Parathyroid adenoma (tissue), 2 donors: Measurements from ENCODE around the gene RAD51AP2.

Experiments used
- H2AFZ ChIP-seq: fragments of 300-600 bp; sonication (generic); one replicate; pipeline ENCODE4 v1.7.0; 2017; ENCODE audit warnings: antibody characterized with exemption, mild to moderate bottlenecking
- H3K27ac ChIP-seq: fragments of 300-600 bp; sonication (generic); one replicate; pipeline ENCODE4 v1.7.0; 2017
- H3K27me3 ChIP-seq: fragments of 300-600 bp; sonication (generic); one replicate; pipeline ENCODE4 v1.7.0; 2017; ENCODE audit warnings: low read length; ENCODE audit not compliant: control insufficient read depth, insufficient read depth
- H3K36me3 ChIP-seq: fragments of 300-600 bp; sonication (generic); one replicate; pipeline ENCODE4 v1.7.0; 2017; ENCODE audit warnings: low read length; ENCODE audit not compliant: control insufficient read depth, insufficient read depth
- H3K4me1 ChIP-seq: fragments of 300-600 bp; sonication (generic); one replicate; pipeline ENCODE4 v1.7.0; 2017; ENCODE audit warnings: control low read depth
- H3K4me2 ChIP-seq: fragments of 300-600 bp; sonication (generic); one replicate; pipeline ENCODE4 v1.7.0; 2017; ENCODE audit warnings: low read length
- H3K4me3 ChIP-seq: fragments of 300-600 bp; sonication (generic); one replicate; pipeline ENCODE4 v1.7.0; 2017; ENCODE audit warnings: low read depth, low read length
- H3K79me2 ChIP-seq: fragments of 300-600 bp; sonication (generic); one replicate; pipeline ENCODE4 v1.7.0; 2017; ENCODE audit warnings: control low read depth
- H3K9ac ChIP-seq: fragments of 300-600 bp; sonication (generic); one replicate; pipeline ENCODE4 v1.7.0; 2017; ENCODE audit warnings: mild to moderate bottlenecking
- H3K9me3 ChIP-seq: fragments of 300-600 bp; sonication (generic); one replicate; pipeline ENCODE4 v1.7.0; 2017; ENCODE audit warnings: low read length; ENCODE audit not compliant: control insufficient read depth
- TF ChIP-seq, protein P1 (sequence below): fragments of 300-600 bp; sonication (generic); IDR thresholded peaks from one replicate; pipeline ENCODE4 v1.7.0; 2017; ENCODE audit warnings: antibody characterized with exemption, mild to moderate bottlenecking
- donor health status: primary hyperparathyroidism.

RAD51AP2 gene

GRCh38 chr2:17538022-17538843 lies 20.0 kb upstream of the RAD51AP2 start:
- Histone ChIP-seq H3K27ac (no peak overlapping the region), H3K27me3 (peaks cover 11% of the 10 kb centered on the region), H3K79me2 (no peaks in the 10 kb centered on the region), H2AFZ (peak overlapping the region; percentile 34), H3K4me3 (peak overlapping the region; percentile 35), H3K36me3 (no peaks in the 10 kb centered on the region), H3K4me2 (peak overlapping the region; percentile 47), H3K9ac (no peak overlapping the region), H3K9me3 (no peaks in the 10 kb centered on the region), H3K4me1 (no peaks in the 10 kb centered on the region)
- TF ChIP-seq, protein P1, sequence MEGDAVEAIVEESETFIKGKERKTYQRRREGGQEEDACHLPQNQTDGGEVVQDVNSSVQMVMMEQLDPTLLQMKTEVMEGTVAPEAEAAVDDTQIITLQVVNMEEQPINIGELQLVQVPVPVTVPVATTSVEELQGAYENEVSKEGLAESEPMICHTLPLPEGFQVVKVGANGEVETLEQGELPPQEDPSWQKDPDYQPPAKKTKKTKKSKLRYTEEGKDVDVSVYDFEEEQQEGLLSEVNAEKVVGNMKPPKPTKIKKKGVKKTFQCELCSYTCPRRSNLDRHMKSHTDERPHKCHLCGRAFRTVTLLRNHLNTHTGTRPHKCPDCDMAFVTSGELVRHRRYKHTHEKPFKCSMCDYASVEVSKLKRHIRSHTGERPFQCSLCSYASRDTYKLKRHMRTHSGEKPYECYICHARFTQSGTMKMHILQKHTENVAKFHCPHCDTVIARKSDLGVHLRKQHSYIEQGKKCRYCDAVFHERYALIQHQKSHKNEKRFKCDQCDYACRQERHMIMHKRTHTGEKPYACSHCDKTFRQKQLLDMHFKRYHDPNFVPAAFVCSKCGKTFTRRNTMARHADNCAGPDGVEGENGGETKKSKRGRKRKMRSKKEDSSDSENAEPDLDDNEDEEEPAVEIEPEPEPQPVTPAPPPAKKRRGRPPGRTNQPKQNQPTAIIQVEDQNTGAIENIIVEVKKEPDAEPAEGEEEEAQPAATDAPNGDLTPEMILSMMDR, result no peak

GRCh38 chr2:17536416-17536815 lies 18.2 kb upstream of the RAD51AP2 start:
- Histone ChIP-seq H3K27ac (no peak overlapping the region), H2AFZ (no peak overlapping the region), H3K4me3 (no peak overlapping the region), H3K9ac (no peak overlapping the region), H3K36me3 (no peaks in the 10 kb centered on the region), H3K4me1 (no peaks in the 10 kb centered on the region), H3K4me2 (no peak overlapping the region), H3K9me3 (no peaks in the 10 kb centered on the region), H3K79me2 (no peaks in the 10 kb centered on the region), H3K27me3 (peaks cover 7% of the 10 kb centered on the region)
- TF ChIP-seq, protein P1, result no peak

DNA sequence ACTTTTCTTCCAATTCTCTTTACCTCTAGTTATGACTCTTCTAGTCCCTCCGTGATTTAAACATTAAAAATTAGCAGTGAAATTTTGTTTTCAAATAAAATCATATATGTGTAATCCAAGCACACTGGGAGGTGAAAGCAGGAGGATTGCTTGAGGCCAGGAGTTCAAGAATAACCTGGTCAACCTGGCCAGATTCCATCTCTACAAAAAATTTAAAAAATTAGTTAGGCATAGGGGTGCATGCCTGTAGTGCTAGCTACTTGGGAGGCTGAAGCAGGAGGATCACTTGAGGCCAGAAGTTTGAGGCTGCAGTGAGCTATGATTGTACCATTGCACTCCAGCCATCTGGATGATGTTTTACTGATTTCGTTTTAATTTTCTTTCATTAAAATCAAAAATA lies 15.3 kb upstream of the RAD51AP2 start:
- peaks cover under 1% of the 10 kb centered on the region for H3K27me3 ChIP-seq
- H3K4me2 ChIP-seq, result no peak overlapping the region
- TF ChIP-seq, protein P1, result no peak
- H3K9ac ChIP-seq, result no peak overlapping the region
- H3K36me3 ChIP-seq, result no peaks in the 10 kb centered on the region
- H3K9me3 ChIP-seq, result no peaks in the 10 kb centered on the region
- H3K79me2 ChIP-seq, result no peaks in the 10 kb centered on the region
- no peaks in the 10 kb centered on the region for H3K4me1 ChIP-seq
- H3K27ac ChIP-seq, result no peak overlapping the region
- H3K4me3 ChIP-seq, result no peak overlapping the region
- no peak overlapping the region for H2AFZ ChIP-seq

GRCh38 chr2:17529771-17530170 lies 11.5 kb upstream of the RAD51AP2 start:
- H3K27ac ChIP-seq, result no peak overlapping the region
- H2AFZ ChIP-seq, result no peak overlapping the region
- no peaks in the 10 kb centered on the region for H3K9me3 ChIP-seq
- H3K36me3 ChIP-seq, result no peaks in the 10 kb centered on the region
- H3K9ac ChIP-seq, result no peak overlapping the region
- H3K4me1 ChIP-seq, result no peaks in the 10 kb centered on the region
- no peak overlapping the region for H3K4me2 ChIP-seq
- H3K4me3 ChIP-seq, result no peak overlapping the region
- TF ChIP-seq, protein P1, result no peak
- no peaks in the 10 kb centered on the region for H3K27me3 ChIP-seq
- H3K79me2 ChIP-seq, result no peaks in the 10 kb centered on the region

DNA sequence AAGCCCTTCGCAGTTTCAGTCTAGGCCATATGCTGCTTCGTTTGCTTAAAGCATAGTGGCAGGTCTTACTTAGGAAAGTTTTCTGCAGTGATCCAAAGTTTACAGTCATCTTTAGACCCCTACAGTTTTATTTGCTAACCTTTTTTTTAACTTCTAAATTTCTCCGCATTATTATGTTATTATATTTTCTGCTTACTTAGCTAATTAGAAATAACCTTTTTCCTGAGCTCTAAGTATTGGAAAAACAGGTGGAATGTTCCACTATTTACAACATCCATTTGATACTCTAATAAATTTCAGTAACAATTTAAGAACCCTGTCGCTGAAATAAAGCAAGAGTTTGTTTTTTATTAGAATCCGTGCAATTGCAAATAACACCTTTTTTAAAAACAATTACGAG lies 4.1 kb upstream of the RAD51AP2 start:
- H3K4me1 ChIP-seq, result no peaks in the 10 kb centered on the region

More for the DNA sequence above, 4.1 kb upstream of the RAD51AP2 start:
- H3K4me2 ChIP-seq, result no peak overlapping the region
- H3K27ac ChIP-seq, result no peak overlapping the region
- no peaks in the 10 kb centered on the region for H3K36me3 ChIP-seq
- no peaks in the 10 kb centered on the region for H3K79me2 ChIP-seq
- no peak overlapping the region for H2AFZ ChIP-seq
- TF ChIP-seq, protein P1, result no peak
- H3K4me3 ChIP-seq, result no peak overlapping the region
- no peaks in the 10 kb centered on the region for H3K9me3 ChIP-seq
- H3K27me3 ChIP-seq, result no peaks in the 10 kb centered on the region
- H3K9ac ChIP-seq, result no peak overlapping the region
